NCI-H1436 treated with DMSO at 0.1 percent for 48 hours (cell line): ENCODE results near the gene TSC2.
"Not testable (repeated sequence)": the region's sequence is repeated elsewhere in the genome, so short reads cannot be mapped to it uniquely, and the experiment has no call there.

Experiments used
- DNase-seq: peaks from one replicate; lab custom pipeline; 2025; lab: John Stamatoyannopoulos, UW

TSC2 gene

GRCh38 chr16:2031081-2031577 lies 16.7 kb upstream of the TSC2 start:
- DNase-seq, result no peak

GRCh38 chr16:2032285-2033056 lies 15.3 kb upstream of the TSC2 start:
- DNase-seq, result no peak

GRCh38 chr16:2033057-2033908 lies 14.5 kb upstream of the TSC2 start:
- DNase-seq, result no peak

- DNase-seq, result not testable (repeated sequence)
Measured at GRCh38 chr16:2033909-2034695, 13.7 kb upstream of the TSC2 start.

- no peak for DNase-seq
Measured at GRCh38 chr16:2034696-2035430, 12.9 kb upstream of the TSC2 start.

GRCh38 chr16:2035431-2036199 lies 12.2 kb upstream of the TSC2 start:
- DNase-seq, result no peak

GRCh38 chr16:2036200-2036966 lies 11.4 kb upstream of the TSC2 start:
- no peak for DNase-seq

- no peak for DNase-seq
Measured at GRCh38 chr16:2037115-2037514, 10.7 kb upstream of the TSC2 start.

GRCh38 chr16:2037647-2038381 lies 10.0 kb upstream of the TSC2 start:
- DNase-seq, result no peak

- DNase-seq, result no peak
Measured at GRCh38 chr16:2038382-2039231, 9.2 kb upstream of the TSC2 start.

GRCh38 chr16:2039274-2040031 lies 8.3 kb upstream of the TSC2 start:
- DNase-seq, result no peak

- no peak for DNase-seq
Measured at GRCh38 chr16:2040041-2040786, 7.6 kb upstream of the TSC2 start.

- no peak for DNase-seq
Measured at GRCh38 chr16:2040787-2041522, 6.8 kb upstream of the TSC2 start.

- DNase-seq, result no peak
Measured at GRCh38 chr16:2042171-2042985, 5.4 kb upstream of the TSC2 start.

- DNase-seq, result no peak
Measured at GRCh38 chr16:2042986-2043666, 4.7 kb upstream of the TSC2 start.
